GM23338 (cell line): Measurements from ENCODE around the gene TNFSF9. TPM values are rescaled to one million over a fixed set of nuclear protein-coding genes. Genes with fewer than 3 reads are reported as not detected.

ENCODE experiments used
- ATAC-seq: fragments of 200-7000 bp; cut with Tn5 transposase; 3 replicates; pipeline ENCODE4 v1.9.1; 2020
- DNase-seq: peaks from one replicate; pipeline ENCODE4 v3.0.0-alpha.2; 2015; ENCODE audit warnings: low spot score
- H2AFZ ChIP-seq: fragments of 200-600 bp; sonication (generic); 2 replicates; pipeline ENCODE4 v1.8.0; 2016; ENCODE audit warnings: antibody characterized with exemption, mild to moderate bottlenecking, moderate library complexity
- H3F3A ChIP-seq: fragments of 200-600 bp; sonication (generic); replicated peaks from 2 replicates; pipeline ENCODE4 v1.8.0; 2017; ENCODE audit warnings: antibody characterized with exemption, mixed run types, low read depth
- H3K27ac ChIP-seq: fragments of 200-600 bp; sonication (generic); 2 replicates; pipeline ENCODE4 v1.6.1; 2016; ENCODE audit warnings: low read depth
- H3K27me3 ChIP-seq: fragments of 200-600 bp; sonication (generic); 2 replicates; pipeline ENCODE4 v1.8.0; 2016; ENCODE audit warnings: mild to moderate bottlenecking, mixed run types, moderate library complexity; ENCODE audit not compliant: insufficient read depth
- H3K36me3 ChIP-seq: fragments of 200-600 bp; sonication (generic); 2 replicates; pipeline ENCODE4 v1.8.0; 2016; ENCODE audit warnings: mild to moderate bottlenecking; ENCODE audit not compliant: insufficient read depth
- H3K4me1 ChIP-seq: fragments of 200-600 bp; sonication (generic); 2 replicates; pipeline ENCODE4 v1.8.0; 2016; ENCODE audit warnings: mild to moderate bottlenecking, moderate library complexity; ENCODE audit not compliant: insufficient read depth
- H3K4me2 ChIP-seq: fragments of 200-600 bp; sonication (generic); 2 replicates; pipeline ENCODE4 v1.7.1; 2017; ENCODE audit warnings: mixed run types
- H3K4me3 ChIP-seq: fragments of 200-600 bp; sonication (generic); 2 replicates; pipeline ENCODE4 v1.6.1; 2016; ENCODE audit warnings: mixed run types
- H3K79me2 ChIP-seq: fragments of 200-600 bp; sonication (generic); replicated peaks from 2 replicates; pipeline ENCODE4 v1.8.0; 2017; ENCODE audit warnings: mild to moderate bottlenecking; ENCODE audit not compliant: insufficient read depth
- H3K9me2 ChIP-seq: fragments of 200-600 bp; sonication (generic); 2 replicates; pipeline ENCODE4 v1.8.0; 2017; ENCODE audit not compliant: insufficient read depth
- H4K20me1 ChIP-seq: fragments of 200-600 bp; sonication (generic); replicated peaks from 2 replicates; pipeline ENCODE4 v1.8.0; 2017; ENCODE audit warnings: mild to moderate bottlenecking; ENCODE audit not compliant: insufficient read depth
- H3K27ac Mint-ChIP-seq: 2 replicates; pipeline ENCODE4 v1.8.0; 2020; ENCODE audit warnings: inconsistent platforms, mild to moderate bottlenecking, moderate library complexity, mixed read lengths
- H3K27me3 Mint-ChIP-seq: 3 replicates; pipeline ENCODE4 v1.8.0; 2022; ENCODE audit warnings: low read depth, mild to moderate bottlenecking, moderate library complexity, mixed read lengths, inconsistent platforms; ENCODE audit not compliant: insufficient read depth, poor library complexity
- H3K36me3 Mint-ChIP-seq: 3 replicates; pipeline ENCODE4 v1.8.0; 2021; ENCODE audit warnings: low read depth, mild to moderate bottlenecking, inconsistent platforms, moderate library complexity, mixed read lengths
- H3K4me1 Mint-ChIP-seq: 3 replicates; pipeline ENCODE4 v1.8.0; 2020; ENCODE audit warnings: mild to moderate bottlenecking, inconsistent platforms, mixed read lengths
- H3K4me3 Mint-ChIP-seq: 3 replicates; pipeline ENCODE4 v1.8.0; 2021; ENCODE audit warnings: moderate library complexity, mild to moderate bottlenecking, inconsistent platforms, mixed read lengths
- H3K9me3 Mint-ChIP-seq: 3 replicates; pipeline ENCODE4 v1.8.0; 2020; ENCODE audit warnings: moderate library complexity, mild to moderate bottlenecking, inconsistent platforms, mixed read lengths
- CREB1 ChIP-seq: fragments of 250-450 bp; sonication (Bioruptor Pico); IDR thresholded peaks from 2 replicates; pipeline ENCODE4 v1.5.0; 2020; ENCODE audit warnings: low read depth, mild to moderate bottlenecking, moderate library complexity
- EZH2phosphoT487 ChIP-seq: fragments of 200-600 bp; sonication (generic); IDR thresholded peaks from one replicate; pipeline ENCODE4 v1.8.1; 2018; ENCODE audit warnings: antibody characterized with exemption; ENCODE audit not compliant: unreplicated experiment
- NANOG ChIP-seq: IDR thresholded peaks from 2 replicates; pipeline ENCODE4 v1.6.1; 2016; ENCODE audit warnings: antibody characterized with exemption, borderline replicate concordance
- POLR2AphosphoS5 ChIP-seq: IDR thresholded peaks from 2 replicates; pipeline ENCODE4 v1.6.1; 2016; ENCODE audit warnings: antibody characterized with exemption, low read depth
- ZNF331 ChIP-seq: fragments of 250-450 bp; sonication (Bioruptor Pico); IDR thresholded peaks from 2 replicates; pipeline ENCODE4 v1.5.0; 2020; ENCODE audit warnings: low read depth, mild to moderate bottlenecking, moderate library complexity
- polyA plus RNA-seq: library from polyadenylated mRNA; unstranded; fragments of >200 nt; fragmentation: Nextera tagmentation; extraction: Ambion mirVana; gene quantifications from 2 replicates; pipeline ENCODE4 v1.2.1, GENCODE V29; 2016
- total RNA-seq: library from RNA; depleted of rRNA; stranded (reverse); fragments of >200 nt; shearing (Covaris generic); gene quantifications from 2 replicates; pipeline ENCODE4 v1.2.3, GENCODE V29; 2014
- TF ChIP-seq, protein P1 (sequence below): IDR thresholded peaks from one replicate; pipeline ENCODE4 v1.6.1; 2018; ENCODE audit warnings: antibody characterized with exemption; ENCODE audit not compliant: unreplicated experiment

The TNFSF9 gene
- total and polyA plus RNA-seq, 2 experiments from 2014 or later = 2.6 to 9.1 TPM

GRCh38 chr19:6572217-6572616 is 41.4 kb downstream of the TNFSF9 start:
- Histone ChIP-seq H3K27me3 (no peaks in the 10 kb centered on the region), H3F3A (no peaks in the 10 kb centered on the region), H2AFZ (peak overlapping the region; percentile 85; the same call in 1 of the 2 replicates), H3K4me1 (peaks cover 19% of the 10 kb centered on the region), H4K20me1 (no peaks in the 10 kb centered on the region), H3K27ac (no peak overlapping the region), H3K79me2 (no peaks in the 10 kb centered on the region), H3K4me2 (no peak overlapping the region), H3K36me3 (no peaks in the 10 kb centered on the region), H3K9me2 (no peaks in the 10 kb centered on the region; the same call in 1 of the 2 replicates), H3K4me3 (no peak overlapping the region)
- H3K4me1 Mint-ChIP-seq = no peaks in the 10 kb centered on the region
- H3K27ac Mint-ChIP-seq = no peak overlapping the region
- H3K36me3 Mint-ChIP-seq = peaks cover 9% of the 10 kb centered on the region; the same call in 1 of the 3 replicates
- no peaks in the 10 kb centered on the region for H3K27me3 Mint-ChIP-seq
- no peak for TF ChIP-seq NANOG
- no peak for TF ChIP-seq POLR2AphosphoS5
- no peak for TF ChIP-seq ZNF331 (CRISPR knock-in tag)
- peaks cover 53% of the 10 kb centered on the region for H3K9me3 Mint-ChIP-seq
- DNase-seq = peak; percentile 9
- H3K4me3 Mint-ChIP-seq = no peak overlapping the region
- ATAC-seq = no peak

- Histone ChIP-seq H3K9me2 (no peaks in the 10 kb centered on the region; the same call in 1 of the 2 replicates), H3K36me3 (peaks cover 2% of the 10 kb centered on the region; the same call in 1 of the 2 replicates), H4K20me1 (no peaks in the 10 kb centered on the region), H2AFZ (0 out of 2 replicates have a peak overlapping the region, but pooled peaks have one; percentile 47), H3K27ac (no peak overlapping the region), H3K79me2 (no peaks in the 10 kb centered on the region), H3K27me3 (no peaks in the 10 kb centered on the region), H3F3A (no peaks in the 10 kb centered on the region), H3K4me3 (no peak overlapping the region), H3K4me1 (peaks cover 21% of the 10 kb centered on the region), H3K4me2 (no peak overlapping the region)
- ATAC-seq (no peak), DNase-seq (no peak)
- peaks cover 10% of the 10 kb centered on the region; the same call in 1 of the 3 replicates for H3K36me3 Mint-ChIP-seq
- H3K4me1 Mint-ChIP-seq = no peaks in the 10 kb centered on the region
- H3K27me3 Mint-ChIP-seq = no peaks in the 10 kb centered on the region
- H3K4me3 Mint-ChIP-seq = no peak overlapping the region
- TF ChIP-seq, protein P1, sequence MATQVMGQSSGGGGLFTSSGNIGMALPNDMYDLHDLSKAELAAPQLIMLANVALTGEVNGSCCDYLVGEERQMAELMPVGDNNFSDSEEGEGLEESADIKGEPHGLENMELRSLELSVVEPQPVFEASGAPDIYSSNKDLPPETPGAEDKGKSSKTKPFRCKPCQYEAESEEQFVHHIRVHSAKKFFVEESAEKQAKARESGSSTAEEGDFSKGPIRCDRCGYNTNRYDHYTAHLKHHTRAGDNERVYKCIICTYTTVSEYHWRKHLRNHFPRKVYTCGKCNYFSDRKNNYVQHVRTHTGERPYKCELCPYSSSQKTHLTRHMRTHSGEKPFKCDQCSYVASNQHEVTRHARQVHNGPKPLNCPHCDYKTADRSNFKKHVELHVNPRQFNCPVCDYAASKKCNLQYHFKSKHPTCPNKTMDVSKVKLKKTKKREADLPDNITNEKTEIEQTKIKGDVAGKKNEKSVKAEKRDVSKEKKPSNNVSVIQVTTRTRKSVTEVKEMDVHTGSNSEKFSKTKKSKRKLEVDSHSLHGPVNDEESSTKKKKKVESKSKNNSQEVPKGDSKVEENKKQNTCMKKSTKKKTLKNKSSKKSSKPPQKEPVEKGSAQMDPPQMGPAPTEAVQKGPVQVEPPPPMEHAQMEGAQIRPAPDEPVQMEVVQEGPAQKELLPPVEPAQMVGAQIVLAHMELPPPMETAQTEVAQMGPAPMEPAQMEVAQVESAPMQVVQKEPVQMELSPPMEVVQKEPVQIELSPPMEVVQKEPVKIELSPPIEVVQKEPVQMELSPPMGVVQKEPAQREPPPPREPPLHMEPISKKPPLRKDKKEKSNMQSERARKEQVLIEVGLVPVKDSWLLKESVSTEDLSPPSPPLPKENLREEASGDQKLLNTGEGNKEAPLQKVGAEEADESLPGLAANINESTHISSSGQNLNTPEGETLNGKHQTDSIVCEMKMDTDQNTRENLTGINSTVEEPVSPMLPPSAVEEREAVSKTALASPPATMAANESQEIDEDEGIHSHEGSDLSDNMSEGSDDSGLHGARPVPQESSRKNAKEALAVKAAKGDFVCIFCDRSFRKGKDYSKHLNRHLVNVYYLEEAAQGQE = no peak
- no peak for TF ChIP-seq EZH2phosphoT487
- no peak for TF ChIP-seq POLR2AphosphoS5
- no peak for TF ChIP-seq CREB1 (CRISPR knock-in tag)
- no peak overlapping the region for H3K27ac Mint-ChIP-seq
- H3K9me3 Mint-ChIP-seq = peaks cover 42% of the 10 kb centered on the region
These were observed 42.5 kb downstream of the TNFSF9 start for GRCh38 chr19:6573350-6573749.
